Smooth muscle cell (in vitro differentiated cells): Measurements from ENCODE around the gene DSCAML1. TPM values are rescaled to one million over a fixed set of nuclear protein-coding genes. Genes with fewer than 3 reads are reported as not detected.

ENCODE experiments used
- DNase-seq: peaks from one replicate; lab custom pipeline; 2025; ENCODE audit not compliant: unreplicated experiment; lab: John Stamatoyannopoulos, UW
- H2AFZ ChIP-seq: fragments of 200-600 bp; sonication (generic); 2 replicates; pipeline ENCODE4 v1.6.0; 2016; ENCODE audit warnings: antibody characterized with exemption, low read depth, mild to moderate bottlenecking
- H3F3A ChIP-seq: fragments of 200-600 bp; sonication (generic); 2 replicates; pipeline ENCODE4 v1.6.0; 2017; ENCODE audit warnings: antibody characterized with exemption, low read depth
- H3K27ac ChIP-seq: fragments of 200-600 bp; sonication (generic); 2 replicates; pipeline ENCODE4 v1.5.1; 2016; ENCODE audit warnings: low read depth, mild to moderate bottlenecking
- H3K27me3 ChIP-seq: fragments of 200-600 bp; sonication (generic); 2 replicates; pipeline ENCODE4 v1.6.1; 2016; ENCODE audit warnings: low read depth, mild to moderate bottlenecking
- H3K36me3 ChIP-seq: fragments of 200-600 bp; sonication (generic); 2 replicates; pipeline ENCODE4 v1.5.1; 2016; ENCODE audit warnings: low read depth
- H3K4me1 ChIP-seq: fragments of 200-600 bp; sonication (generic); 2 replicates; pipeline ENCODE4 v1.5.1; 2016; ENCODE audit warnings: low read depth
- H3K4me2 ChIP-seq: fragments of 200-600 bp; sonication (generic); 2 replicates; pipeline ENCODE4 v1.6.0; 2016; ENCODE audit warnings: mild to moderate bottlenecking
- H3K4me3 ChIP-seq: fragments of 200-600 bp; sonication (generic); 2 replicates; pipeline ENCODE4 v1.5.1; 2016; ENCODE audit warnings: mild to moderate bottlenecking
- H3K79me2 ChIP-seq: fragments of 200-600 bp; sonication (generic); 2 replicates; pipeline ENCODE4 v1.6.0; 2016; ENCODE audit warnings: low read depth, mild to moderate bottlenecking
- H3K9ac ChIP-seq: fragments of 200-600 bp; sonication (generic); 2 replicates; pipeline ENCODE4 v1.6.0; 2016; ENCODE audit warnings: low read depth
- H3K9me3 ChIP-seq: fragments of 200-600 bp; sonication (generic); replicated peaks from 2 replicates; pipeline ENCODE4 v1.5.1; 2016; ENCODE audit warnings: low read depth
- H4K20me1 ChIP-seq: fragments of 200-600 bp; sonication (generic); 2 replicates; pipeline ENCODE4 v1.6.0; 2016; ENCODE audit warnings: low read depth
- WGBS: methylation state at CpG from one replicate; pipeline ENCODE4 v1.1.7; 2016; ENCODE audit warnings: low lambda C conversion rate; 5-methylcytosine and 5-hydroxymethylcytosine counted together
- polyA plus RNA-seq: library from polyadenylated mRNA; unstranded; fragments of >200 nt; fragmentation: Nextera tagmentation; extraction: Ambion mirVana; gene quantifications from 2 replicates; pipeline ENCODE4 v1.2.1, GENCODE V29; 2016
- total RNA-seq: library from RNA; depleted of rRNA; stranded (reverse); fragments of >200 nt; gene quantifications from 2 replicates; pipeline ENCODE4 v1.2.3, GENCODE V29; 2014
- TF ChIP-seq, protein P1 (sequence below): fragments of 200-600 bp; sonication (generic); IDR thresholded peaks from 2 replicates; pipeline ENCODE4 v1.5.1; 2017; ENCODE audit warnings: borderline replicate concordance, mild to moderate bottlenecking, antibody characterized with exemption; ENCODE audit not compliant: insufficient read depth, poor library complexity, severe bottlenecking

Gene DSCAML1
- total and polyA plus RNA-seq, 2 experiments from 2014 or later: 0.22 TPM; not detected in 1

DNA sequence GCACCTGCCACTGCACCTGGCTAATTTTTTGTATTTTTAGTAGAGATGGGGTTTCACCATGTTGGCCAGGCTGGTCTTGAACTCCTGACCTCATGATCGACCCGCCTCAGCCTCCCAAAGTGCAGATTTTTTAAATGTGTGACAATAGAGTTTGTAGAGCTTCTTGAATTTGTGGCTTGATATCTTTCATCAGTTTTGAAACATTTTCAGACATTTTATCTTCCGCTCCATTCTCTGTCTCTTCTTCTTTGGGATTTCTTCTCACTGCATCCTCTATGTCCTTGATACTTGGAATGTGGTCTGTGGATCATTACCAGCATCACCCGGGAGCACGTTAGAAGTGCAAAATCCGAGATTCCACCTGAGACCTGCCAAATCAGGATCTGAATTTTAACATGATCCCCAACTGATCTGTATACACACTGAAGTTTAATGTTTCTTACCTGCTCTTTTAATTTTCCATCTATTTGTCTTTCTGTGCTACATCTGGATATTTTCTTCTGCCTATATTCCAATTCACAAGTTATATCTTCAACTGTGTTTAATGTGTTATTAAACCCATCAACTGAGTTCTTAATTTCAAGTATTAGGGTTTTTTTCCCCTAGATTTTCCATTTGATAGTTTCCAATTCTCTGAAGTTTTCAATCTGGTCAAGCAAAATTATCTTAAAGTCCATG is 343.0 kb downstream of the DSCAML1 start:
- no peak overlapping the region for H3K9ac ChIP-seq
- H3K36me3 ChIP-seq: no peaks in the 10 kb centered on the region
- no peaks in the 10 kb centered on the region for H3K27me3 ChIP-seq
- TF ChIP-seq, protein P1, sequence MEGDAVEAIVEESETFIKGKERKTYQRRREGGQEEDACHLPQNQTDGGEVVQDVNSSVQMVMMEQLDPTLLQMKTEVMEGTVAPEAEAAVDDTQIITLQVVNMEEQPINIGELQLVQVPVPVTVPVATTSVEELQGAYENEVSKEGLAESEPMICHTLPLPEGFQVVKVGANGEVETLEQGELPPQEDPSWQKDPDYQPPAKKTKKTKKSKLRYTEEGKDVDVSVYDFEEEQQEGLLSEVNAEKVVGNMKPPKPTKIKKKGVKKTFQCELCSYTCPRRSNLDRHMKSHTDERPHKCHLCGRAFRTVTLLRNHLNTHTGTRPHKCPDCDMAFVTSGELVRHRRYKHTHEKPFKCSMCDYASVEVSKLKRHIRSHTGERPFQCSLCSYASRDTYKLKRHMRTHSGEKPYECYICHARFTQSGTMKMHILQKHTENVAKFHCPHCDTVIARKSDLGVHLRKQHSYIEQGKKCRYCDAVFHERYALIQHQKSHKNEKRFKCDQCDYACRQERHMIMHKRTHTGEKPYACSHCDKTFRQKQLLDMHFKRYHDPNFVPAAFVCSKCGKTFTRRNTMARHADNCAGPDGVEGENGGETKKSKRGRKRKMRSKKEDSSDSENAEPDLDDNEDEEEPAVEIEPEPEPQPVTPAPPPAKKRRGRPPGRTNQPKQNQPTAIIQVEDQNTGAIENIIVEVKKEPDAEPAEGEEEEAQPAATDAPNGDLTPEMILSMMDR: no peak
- H2AFZ ChIP-seq: no peak overlapping the region
- no peaks in the 10 kb centered on the region for H3F3A ChIP-seq
- no peaks in the 10 kb centered on the region for H3K9me3 ChIP-seq
- no peak overlapping the region for H3K4me2 ChIP-seq
- H3K79me2 ChIP-seq: no peaks in the 10 kb centered on the region
- no peaks in the 10 kb centered on the region for H4K20me1 ChIP-seq
- no peak overlapping the region for H3K27ac ChIP-seq
- WGBS: 96% methylated on average over 6 of the region's 6 CpGs
- no peak for DNase-seq
- no peak overlapping the region for H3K4me3 ChIP-seq
- H3K4me1 ChIP-seq: no peaks in the 10 kb centered on the region

DNA sequence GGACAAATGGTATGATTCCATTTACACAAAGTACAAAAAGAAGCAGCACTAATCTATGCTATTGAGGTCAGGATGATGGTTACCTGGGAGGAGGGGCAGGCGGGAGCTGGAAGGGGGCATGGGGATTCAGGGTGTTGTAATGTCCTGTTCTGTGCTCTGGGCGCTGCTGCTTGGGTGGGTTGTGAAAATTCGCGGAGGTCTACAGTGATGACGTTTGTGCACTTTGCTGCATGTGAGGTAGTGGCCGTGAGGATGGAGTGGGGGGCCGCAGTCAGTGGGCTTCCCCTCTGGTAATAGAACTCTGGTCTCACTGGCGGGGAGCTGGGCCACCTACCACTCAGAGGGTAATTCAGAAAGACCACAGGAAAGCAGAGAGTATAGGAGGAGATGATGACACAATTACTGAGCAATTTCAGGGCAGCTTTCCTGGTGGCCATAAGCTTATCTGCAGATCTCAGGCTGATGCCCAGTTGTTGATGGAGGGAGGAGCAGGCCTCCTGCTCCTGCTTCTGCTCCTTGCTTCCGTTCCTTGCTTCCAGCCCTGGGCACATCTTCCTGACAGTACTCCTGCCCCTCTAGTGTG is 347.8 kb downstream of the DSCAML1 start:
- H3K9me3 ChIP-seq: no peaks in the 10 kb centered on the region
- H3K27ac ChIP-seq: no peak overlapping the region
- no peaks in the 10 kb centered on the region for H3K4me1 ChIP-seq
- no peaks in the 10 kb centered on the region for H4K20me1 ChIP-seq
- no peak for DNase-seq
- TF ChIP-seq, protein P1: no peak
- no peaks in the 10 kb centered on the region for H3K36me3 ChIP-seq
- peaks cover 22% of the 10 kb centered on the region for H3K27me3 ChIP-seq
- H3F3A ChIP-seq: no peaks in the 10 kb centered on the region
- H2AFZ ChIP-seq: no peak overlapping the region
- H3K79me2 ChIP-seq: no peaks in the 10 kb centered on the region
- no peak overlapping the region for H3K9ac ChIP-seq
- WGBS: 93% methylated on average over 9 of the region's 9 CpGs
- no peak overlapping the region for H3K4me2 ChIP-seq
- H3K4me3 ChIP-seq: no peak overlapping the region

DNA sequence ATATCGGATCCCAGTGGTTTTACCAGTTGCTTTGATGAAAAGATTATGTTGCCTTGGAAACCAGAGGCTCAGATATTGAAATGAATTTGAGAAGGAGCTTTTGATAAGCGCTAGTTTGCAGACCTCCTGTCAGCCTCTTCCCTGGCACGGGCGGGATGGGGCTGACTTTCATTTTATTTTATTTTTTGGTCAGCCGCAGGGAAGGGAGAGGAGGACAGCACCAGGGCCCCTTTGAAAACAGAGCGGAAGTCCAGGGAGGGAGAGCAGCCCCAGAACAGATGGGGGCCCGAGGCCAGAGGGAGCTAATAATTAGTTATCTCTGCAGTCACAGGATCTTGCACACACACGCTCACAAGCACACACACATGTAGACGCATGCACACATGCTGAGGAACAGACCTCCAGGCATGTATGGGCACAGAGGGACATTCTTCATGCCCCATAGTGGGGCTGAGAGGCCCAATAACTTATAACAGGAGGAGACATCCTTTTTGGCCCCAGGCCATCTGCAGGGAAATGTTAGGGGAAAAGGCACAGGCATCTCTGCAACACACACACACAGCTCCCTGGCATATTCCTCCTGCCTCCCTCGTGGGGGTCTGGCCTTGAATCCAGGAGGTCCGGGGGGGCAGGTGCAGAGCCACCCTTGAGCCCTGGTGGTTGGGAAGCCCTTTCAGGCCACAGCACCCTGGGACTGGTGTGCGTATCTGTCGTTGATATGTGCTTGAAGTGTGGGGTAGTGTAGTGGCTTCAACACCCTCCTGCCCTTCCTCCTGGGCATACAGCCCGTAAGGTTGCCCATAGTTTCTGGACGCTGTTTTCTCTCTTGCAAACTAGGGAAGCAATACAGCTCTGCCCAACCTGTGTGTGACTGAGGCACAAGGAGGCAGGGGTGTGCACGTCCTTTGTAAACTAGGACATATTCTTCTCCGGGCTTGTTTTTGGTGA is 352.0 kb downstream of the DSCAML1 start:
- Histone ChIP-seq H3K4me2 (no peak overlapping the region), H3K27ac (no peak overlapping the region), H3K4me3 (no peak overlapping the region), H3K36me3 (no peaks in the 10 kb centered on the region), H3K4me1 (no peaks in the 10 kb centered on the region), H3K9ac (no peak overlapping the region), H4K20me1 (no peaks in the 10 kb centered on the region), H3K27me3 (peaks cover 31% of the 10 kb centered on the region), H3F3A (no peaks in the 10 kb centered on the region), H3K79me2 (no peaks in the 10 kb centered on the region), H2AFZ (no peak overlapping the region), H3K9me3 (no peaks in the 10 kb centered on the region)
- TF ChIP-seq, protein P1: no peak
- DNase-seq: no peak
- 83% methylated on average over 17 of the region's 17 CpGs for WGBS
